ENCODE measurements around the gene ZBTB1. TPM values are rescaled to one million over a fixed set of nuclear protein-coding genes. Genes with fewer than 3 reads are reported as not detected.

Gene ZBTB1
- total RNA-seq, 1 experiment from 2014 or later: 37.8 TPM

DNA sequence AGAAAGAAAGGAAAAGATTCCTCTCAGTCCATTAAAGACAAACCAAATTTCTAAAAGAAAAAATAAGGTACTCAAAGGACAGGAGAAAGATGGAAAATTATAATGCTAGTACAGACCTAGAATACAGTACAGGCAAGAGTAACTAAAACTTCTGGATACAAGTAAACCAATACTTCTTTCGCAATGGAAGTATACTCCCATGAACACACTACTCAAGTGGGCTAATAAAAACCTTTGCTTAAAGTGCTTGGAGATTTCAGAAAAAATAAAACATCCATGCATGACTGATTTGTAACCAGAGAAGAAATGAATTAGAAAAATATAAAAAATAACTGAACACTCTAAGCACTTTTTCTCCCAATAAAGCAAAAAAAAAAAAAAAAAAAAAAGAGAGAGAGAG, 4.5 kb upstream of the ZBTB1 start:
- no peak overlapping the region for H2BK20ac ChIP-seq (ENCODE audit: low read depth, low read length, poor library complexity, severe bottlenecking)
- no peak overlapping the region for H3K23ac ChIP-seq (ENCODE audit: insufficient read length, low read depth, low read length)
- H3K4me2 ChIP-seq (ENCODE audit: insufficient read depth, insufficient read length, low read length): no peak overlapping the region
- no peak overlapping the region for H4K91ac ChIP-seq (ENCODE audit: insufficient read length, low read depth, low read length)
- no peak overlapping the region for H4K5ac ChIP-seq (ENCODE audit: insufficient read length, low read depth, low read length)
- WGBS (ENCODE audit: extremely low coverage, insufficient read length, low lambda C conversion rate): no CpG with 5 or more reads among the region's 1 CpG
- no peaks in the 10 kb centered on the region for H3K27me3 Mint-ChIP-seq (ENCODE audit: low read depth)
- H2BK15ac ChIP-seq (ENCODE audit: low read depth, low read length): no peak overlapping the region
- no peak overlapping the region for H4K8ac ChIP-seq (replicated peaks; ENCODE audit: insufficient read length, low read depth, low read length)
- H3K4me1 ChIP-seq (ENCODE audit: insufficient read depth, low read length): no peaks in the 10 kb centered on the region; the same call in 1 of the 2 replicates
- no peak overlapping the region for H2AK5ac ChIP-seq (ENCODE audit: insufficient read length, low read length)
- H3K9me3 ChIP-seq (ENCODE audit: control insufficient read depth, low read depth, low read length): no peaks in the 10 kb centered on the region
- H3K4me3 Mint-ChIP-seq: no peak overlapping the region
- no peak overlapping the region for H2BK12ac ChIP-seq (ENCODE audit: insufficient read length, low read depth, low read length)
- H3K79me2 ChIP-seq (ENCODE audit: insufficient read depth, low read length): peaks cover 2% of the 10 kb centered on the region; the same call in 1 of the 2 replicates
- H3K79me1 ChIP-seq (ENCODE audit: insufficient read depth, low read depth, low read length, poor library complexity, severe bottlenecking): no peaks in the 10 kb centered on the region
- H3K36me3 Mint-ChIP-seq (ENCODE audit: insufficient read depth in 1 of 3, low read depth in 3 of 3): peaks cover 7 to 14% (median 13%) of the 10 kb centered on the region in 3 experiments; a peak in 6 of 7 replicates
- H3K27ac ChIP-seq (ENCODE audit: insufficient read length, low read depth, low read length): no peak overlapping the region
- H3K9me3 Mint-ChIP-seq: no peaks in the 10 kb centered on the region
- DNase-seq: no peak
- no peaks in the 10 kb centered on the region for H4K20me1 ChIP-seq (ENCODE audit: control insufficient read depth, insufficient read depth, insufficient read length)
- H3K23me2 ChIP-seq (ENCODE audit: insufficient read length, low read depth, low read length, poor library complexity, severe bottlenecking): peaks cover 9% of the 10 kb centered on the region
- H3K56ac ChIP-seq (ENCODE audit: insufficient read length, low read depth, low read length): no peak overlapping the region
- H3K9ac ChIP-seq (ENCODE audit: extremely low read depth, insufficient read length, low read length): no peak overlapping the region
- no peak overlapping the region for H2BK120ac ChIP-seq (ENCODE audit: low read depth, low read length, poor library complexity, severe bottlenecking)
- no peak overlapping the region for H2BK5ac ChIP-seq (ENCODE audit: insufficient read length, low read length)
- no peak overlapping the region for H3K14ac ChIP-seq (ENCODE audit: insufficient read depth, low read length)
- no peak overlapping the region for H3K18ac ChIP-seq (ENCODE audit: insufficient read length, low read depth, low read length)
- H3T11ph ChIP-seq (ENCODE audit: low read length): no peak overlapping the region
- H3K27ac Mint-ChIP-seq: peak overlapping the region in 1 of 3 experiments; percentile 58; a peak in 1 of 7 replicates
- H3K27me3 ChIP-seq (ENCODE audit: insufficient read depth, low read length): no peaks in the 10 kb centered on the region
- TF ChIP-seq, protein P1, sequence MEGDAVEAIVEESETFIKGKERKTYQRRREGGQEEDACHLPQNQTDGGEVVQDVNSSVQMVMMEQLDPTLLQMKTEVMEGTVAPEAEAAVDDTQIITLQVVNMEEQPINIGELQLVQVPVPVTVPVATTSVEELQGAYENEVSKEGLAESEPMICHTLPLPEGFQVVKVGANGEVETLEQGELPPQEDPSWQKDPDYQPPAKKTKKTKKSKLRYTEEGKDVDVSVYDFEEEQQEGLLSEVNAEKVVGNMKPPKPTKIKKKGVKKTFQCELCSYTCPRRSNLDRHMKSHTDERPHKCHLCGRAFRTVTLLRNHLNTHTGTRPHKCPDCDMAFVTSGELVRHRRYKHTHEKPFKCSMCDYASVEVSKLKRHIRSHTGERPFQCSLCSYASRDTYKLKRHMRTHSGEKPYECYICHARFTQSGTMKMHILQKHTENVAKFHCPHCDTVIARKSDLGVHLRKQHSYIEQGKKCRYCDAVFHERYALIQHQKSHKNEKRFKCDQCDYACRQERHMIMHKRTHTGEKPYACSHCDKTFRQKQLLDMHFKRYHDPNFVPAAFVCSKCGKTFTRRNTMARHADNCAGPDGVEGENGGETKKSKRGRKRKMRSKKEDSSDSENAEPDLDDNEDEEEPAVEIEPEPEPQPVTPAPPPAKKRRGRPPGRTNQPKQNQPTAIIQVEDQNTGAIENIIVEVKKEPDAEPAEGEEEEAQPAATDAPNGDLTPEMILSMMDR (conservative IDR thresholded peaks at IDR 0.05): no peak
- peaks cover 18% of the 10 kb centered on the region in 2 experiments for H3K4me1 Mint-ChIP-seq
- H2AFZ ChIP-seq (ENCODE audit: low read length): no peak overlapping the region
- no peak overlapping the region for H3K4ac ChIP-seq (ENCODE audit: low read depth, low read length)
